SHP77 treated with DMSO at 0.1 percent for 48 hours (cell line): Measurements from ENCODE around the gene OTUD5.
"Not testable (repeated sequence)": the region's sequence is repeated elsewhere in the genome, so short reads cannot be mapped to it uniquely, and the experiment has no call there.

ENCODE experiments used
- DNase-seq: peaks from one replicate; lab custom pipeline; 2025; lab: John Stamatoyannopoulos, UW

Gene OTUD5

DNA sequence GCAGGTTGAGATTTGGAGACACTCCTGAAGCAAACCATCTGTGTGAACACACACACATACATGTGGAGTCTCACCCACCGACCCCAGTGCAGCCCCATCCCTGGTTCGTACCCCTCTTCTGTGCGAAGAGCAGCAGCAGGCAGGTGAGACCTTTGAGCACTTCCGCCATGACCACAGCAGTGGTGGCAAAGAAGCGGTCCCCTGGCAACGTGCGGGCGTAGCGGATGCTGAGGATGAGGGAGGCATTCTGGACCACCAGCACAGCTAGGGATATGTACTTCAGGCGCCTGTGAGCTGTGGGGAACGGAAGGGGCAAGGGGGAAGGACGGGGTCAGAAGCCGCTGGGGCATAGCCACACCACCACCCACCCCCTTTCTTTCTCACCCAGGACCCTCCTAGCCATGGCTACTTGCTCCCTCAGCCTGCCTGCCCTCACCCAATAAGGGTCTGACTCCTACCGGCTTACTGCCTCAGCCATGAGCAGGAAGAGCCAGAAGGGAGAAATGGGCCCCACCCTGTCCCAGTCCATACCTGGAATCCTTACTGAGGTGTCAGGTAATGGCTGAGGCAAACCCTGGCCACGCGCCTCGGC is 47.6 kb downstream of the OTUD5 start:
- DNase-seq, result no peak

DNA sequence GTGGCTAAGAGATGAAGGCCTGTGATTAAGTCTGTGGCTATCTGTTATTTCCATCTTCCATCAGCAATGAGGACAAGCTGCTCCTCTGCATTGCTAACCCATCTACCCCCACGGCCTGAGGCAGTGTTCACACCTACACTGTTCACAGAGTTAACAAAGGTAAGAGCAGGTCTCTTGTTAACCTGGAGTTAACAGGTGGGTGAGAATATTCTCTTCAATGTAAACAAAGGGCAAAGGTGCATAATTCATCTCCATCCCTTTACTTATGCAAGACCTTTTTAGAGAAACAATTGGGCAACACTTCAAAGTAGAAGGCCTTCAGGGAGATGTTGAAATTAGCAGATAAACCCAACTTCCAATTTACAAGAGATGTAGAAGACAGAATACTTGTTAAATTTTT is 48.8 kb downstream of the OTUD5 start:
- no peak for DNase-seq

DNA sequence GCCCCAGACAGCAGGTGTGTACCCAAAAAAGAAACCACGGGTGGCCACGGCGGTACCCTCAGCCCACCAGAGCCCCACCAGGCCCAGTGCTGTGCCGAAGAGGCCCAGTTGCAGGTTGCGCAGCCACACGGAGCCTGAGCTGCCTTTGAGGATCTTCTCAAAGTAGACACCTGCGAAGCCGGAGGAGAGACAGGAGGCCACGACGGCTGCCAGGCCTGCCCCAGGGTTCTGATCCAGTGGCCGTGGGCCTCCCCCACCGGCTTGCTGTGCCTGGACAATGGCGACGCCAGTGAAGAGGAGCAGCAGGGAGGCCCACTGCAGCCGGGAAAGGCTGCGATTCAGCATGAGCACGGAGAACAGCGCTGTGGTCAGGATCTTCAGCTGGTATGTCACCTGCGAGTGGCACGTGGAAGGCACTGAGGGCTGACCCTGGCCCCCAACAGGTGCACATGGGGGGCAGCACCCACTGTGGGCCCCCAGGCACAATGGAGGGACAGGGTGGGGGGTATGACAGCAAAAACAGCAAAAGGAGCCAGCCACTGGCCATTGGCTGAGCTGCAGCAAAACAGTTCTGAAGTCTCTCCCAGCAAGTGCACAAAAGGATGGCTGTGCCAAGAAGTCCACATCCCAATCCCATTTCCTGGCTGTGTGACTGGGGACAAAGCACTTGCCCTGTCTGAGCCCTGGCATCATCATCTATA is 52.2 kb downstream of the OTUD5 start:
- DNase-seq, result no peak

DNA sequence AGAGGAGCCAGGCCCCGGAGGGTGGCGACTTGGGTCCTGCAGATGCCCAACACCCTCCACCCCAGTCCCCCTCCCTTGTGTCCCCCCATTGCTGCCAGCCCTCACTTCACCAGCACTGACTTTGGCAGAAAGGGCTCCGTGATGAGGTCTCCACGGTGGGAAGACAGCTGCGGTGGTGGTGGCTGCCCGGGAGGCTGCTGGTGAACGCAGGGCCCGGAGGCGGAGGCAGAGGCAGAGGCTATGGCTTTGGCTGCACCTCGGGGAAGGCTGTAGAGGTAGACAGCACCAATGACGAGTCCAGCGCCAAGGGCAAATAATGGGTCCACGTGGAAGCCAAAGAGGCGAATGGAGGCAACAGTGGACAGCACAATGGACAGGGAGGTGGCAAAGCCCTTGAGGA is 52.8 kb downstream of the OTUD5 start:
- DNase-seq, result no peak

DNA sequence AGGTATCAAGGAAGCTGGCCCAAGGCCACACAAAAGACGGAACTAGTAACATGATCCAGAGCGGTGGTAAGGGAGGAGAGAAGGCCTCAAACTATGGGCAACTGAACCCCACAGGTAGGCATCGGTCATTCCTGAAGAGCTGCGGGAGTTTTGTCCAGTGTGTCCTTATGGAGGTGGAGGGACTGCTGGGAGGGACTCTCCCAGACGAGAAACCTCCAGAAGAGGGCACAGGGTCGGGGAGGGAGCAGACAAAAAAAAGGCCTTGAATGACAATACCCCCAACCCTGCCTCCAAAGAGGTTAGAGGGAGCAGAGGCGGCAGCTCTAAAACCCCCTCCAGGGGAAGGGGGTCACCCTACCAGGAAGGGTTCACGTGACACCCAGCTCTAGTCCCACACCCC is 53.2 kb downstream of the OTUD5 start:
- DNase-seq, result no peak

DNA sequence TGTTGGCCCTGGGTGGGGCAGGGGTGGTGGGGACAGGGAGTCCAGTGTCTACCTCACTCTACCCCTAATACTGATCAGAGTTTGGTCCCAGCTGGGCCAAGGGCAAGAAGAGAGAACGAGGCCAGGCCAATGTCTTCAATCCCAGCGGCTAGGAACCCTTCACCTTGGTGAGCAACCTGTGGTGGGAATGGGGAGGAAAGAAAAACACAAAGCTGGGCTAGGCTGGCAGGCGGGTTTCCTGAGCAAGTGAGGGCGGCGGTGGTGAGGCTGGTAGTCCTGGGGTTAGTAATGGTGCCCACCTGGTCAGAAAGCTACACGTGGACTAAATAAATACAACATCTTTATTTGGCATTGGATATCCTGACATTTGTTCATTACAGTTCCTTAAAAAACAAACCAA is 54.1 kb downstream of the OTUD5 start:
- DNase-seq, result no peak

DNA sequence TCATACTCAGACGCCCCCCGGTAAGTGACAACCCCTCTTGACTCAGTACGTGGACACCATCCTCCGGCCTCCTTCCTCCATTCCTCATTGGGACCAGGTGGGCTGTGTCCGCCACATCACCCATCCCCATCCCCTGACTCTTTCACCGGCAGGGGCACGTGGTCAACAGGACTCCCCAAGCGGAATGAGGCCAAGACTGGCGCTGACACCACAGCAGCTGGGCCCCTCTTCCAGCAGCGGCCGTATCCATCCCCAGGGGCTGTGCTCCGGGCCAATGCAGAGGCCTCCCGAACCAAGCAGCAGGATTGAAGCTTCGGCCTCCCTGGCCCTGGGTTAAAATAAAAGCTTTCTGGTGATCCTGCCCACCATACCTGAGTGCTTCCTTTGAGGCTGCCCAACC is 54.6 kb downstream of the OTUD5 start:
- no peak for DNase-seq

DNA sequence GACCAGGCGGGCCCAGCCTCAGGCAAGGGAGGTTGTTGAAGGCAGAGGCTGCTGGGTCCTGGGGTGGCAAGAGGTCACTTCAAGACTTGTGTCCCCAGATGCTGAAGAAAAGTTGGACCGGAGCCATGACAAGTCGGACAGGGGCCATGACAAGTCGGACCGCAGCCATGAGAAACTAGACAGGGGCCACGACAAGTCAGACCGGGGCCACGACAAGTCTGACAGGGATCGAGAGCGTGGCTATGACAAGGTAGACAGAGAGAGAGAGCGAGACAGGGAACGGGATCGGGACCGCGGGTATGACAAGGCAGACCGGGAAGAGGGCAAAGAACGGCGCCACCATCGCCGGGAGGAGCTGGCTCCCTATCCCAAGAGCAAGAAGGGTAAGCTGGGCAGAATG is 55.3 kb downstream of the OTUD5 start:
- DNase-seq, result no peak

DNA sequence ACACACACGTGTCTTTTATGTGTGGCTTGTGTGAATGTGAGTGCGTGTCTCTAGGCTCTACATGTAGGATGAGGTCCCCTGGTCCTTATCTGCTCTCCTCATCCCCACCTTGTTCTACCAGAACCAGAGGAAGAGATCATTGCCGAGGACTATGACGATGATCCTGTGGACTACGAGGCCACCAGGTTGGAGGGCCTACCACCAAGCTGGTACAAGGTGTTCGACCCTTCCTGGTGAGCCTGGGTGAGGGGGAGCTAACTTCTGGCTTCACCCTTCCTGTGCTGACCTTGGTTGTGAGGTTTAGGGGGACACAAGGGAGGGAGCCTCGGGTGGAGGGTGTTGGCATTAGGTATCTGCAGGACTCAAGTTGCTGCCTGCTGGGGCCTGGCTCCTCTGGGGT is 56.3 kb downstream of the OTUD5 start:
- DNase-seq, result no peak

DNA sequence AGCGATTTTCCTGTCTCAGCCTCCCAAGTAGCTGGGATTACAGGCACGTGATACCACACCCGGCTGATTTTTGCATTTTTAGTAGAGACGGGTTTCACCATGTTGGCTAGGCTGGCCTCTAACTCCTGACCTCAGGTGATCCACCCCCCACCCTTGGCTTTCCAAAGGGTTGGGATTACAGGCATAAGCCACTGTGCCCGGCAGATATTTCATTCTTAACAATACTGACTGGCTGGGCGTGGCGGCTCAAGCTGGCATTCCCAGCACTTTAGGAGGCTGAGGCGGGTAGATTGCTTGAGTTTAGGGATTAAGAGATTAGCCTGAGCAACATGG is 58.4 kb downstream of the OTUD5 start:
- no peak for DNase-seq

DNA sequence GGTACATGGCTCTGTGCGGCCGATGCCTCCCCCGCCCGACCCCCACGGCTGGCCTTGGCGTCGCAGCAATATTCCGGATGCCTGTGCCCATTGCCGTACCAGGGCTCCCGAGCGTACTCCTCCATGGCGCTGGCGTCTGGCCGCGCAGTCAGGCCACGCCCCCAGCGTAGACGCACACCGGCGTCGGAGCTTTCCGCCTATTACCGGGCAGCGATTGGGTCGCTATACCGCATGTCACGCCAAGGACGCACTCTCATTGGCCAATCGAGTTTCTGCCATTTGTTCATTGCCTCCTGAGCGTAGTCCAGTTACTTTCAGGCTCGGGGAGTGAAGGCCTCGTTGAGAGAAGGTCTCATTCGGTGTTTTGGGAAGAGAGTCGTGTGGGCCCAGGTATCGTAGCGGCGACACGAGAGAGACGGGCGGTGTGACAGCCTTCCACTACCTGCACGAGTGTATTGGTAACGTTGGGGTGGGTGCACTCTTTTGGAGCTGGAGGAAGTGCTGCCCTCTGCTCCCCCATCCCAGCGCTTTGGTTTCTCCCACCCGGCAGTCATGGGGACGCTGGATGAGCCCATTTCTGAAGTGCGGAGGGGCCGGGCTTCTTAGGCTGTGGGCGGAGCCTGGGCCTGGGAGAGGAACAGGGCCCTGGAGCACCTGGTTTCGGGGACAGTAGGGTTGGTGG is 59.6 kb downstream of the OTUD5 start, which contains the start of the genes PQBP1 and TIMM17B:
Gene PQBP1 (plus strand): TSS at position 306 of the 682 bp plus-strand sequence. CDS start 580 bp downstream, outside the sequence.
Gene TIMM17B (minus strand): TSS at position 144 of the 682 bp plus-strand sequence. CDS start 19 bp downstream, at position 125.
- DNase-seq, result peak; percentile 77

DNA sequence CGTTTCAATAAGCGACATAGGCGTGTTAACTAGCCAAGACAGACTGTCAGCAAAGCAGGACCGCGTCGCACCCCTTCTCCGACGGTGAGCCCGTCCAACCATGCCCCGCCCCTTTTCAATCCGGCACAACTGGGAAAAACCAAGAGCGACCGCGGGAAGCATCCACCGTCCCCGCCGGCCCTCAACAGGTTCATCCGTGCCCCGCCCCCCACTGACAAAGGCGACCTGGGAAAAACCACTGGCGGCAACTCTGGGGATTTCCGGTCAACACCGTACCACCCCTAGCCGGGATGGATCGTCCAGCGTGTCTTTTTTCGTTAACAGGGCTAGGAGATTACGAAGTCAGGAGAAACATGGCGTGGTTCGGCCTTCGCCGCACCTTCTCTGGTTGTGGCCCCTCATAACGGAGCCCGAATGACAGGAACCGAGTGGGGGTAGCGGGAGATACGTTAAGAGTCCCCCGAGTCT is 60.2 kb downstream of the OTUD5 start:
- DNase-seq, result peak; percentile 39

DNA sequence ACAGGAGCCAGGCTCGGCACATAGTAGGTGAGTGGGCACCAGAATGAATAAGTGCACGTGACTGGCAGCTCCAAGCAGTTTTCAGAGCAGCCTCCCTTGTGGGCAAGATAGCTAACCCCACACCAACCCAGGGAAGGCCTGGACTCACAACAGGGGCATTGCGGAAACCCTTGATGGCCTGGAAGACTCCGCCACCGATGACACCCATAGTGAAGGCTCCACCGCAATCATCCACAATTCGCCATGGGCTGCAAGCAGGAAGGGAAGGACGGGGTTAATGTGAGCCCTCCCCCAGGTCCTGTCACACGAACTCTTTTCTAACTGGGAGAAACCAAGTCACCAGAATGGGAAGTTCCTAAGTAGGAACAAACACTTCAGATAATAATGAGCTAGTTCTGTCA is 60.8 kb downstream of the OTUD5 start:
- DNase-seq, result no peak

DNA sequence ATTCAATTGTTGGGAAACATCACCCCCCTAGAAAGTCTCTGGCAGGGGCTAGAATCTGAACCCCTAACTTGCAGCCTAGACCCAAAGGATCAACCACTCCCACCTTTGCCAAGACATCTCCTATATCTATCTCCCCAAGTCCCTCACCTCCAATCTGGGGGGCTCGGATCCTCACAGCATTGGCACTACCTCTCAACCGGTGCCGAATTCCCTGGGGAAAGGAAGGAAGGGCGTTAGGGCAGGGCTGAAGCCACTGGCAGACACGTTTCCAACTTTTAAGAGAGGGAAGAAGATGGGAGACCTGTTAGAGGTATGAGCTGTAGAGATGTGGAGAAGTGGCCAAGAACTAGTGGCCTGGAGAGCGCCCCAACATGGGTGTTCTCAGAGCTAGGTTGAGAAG is 62.5 kb downstream of the OTUD5 start:
- no peak for DNase-seq

DNA sequence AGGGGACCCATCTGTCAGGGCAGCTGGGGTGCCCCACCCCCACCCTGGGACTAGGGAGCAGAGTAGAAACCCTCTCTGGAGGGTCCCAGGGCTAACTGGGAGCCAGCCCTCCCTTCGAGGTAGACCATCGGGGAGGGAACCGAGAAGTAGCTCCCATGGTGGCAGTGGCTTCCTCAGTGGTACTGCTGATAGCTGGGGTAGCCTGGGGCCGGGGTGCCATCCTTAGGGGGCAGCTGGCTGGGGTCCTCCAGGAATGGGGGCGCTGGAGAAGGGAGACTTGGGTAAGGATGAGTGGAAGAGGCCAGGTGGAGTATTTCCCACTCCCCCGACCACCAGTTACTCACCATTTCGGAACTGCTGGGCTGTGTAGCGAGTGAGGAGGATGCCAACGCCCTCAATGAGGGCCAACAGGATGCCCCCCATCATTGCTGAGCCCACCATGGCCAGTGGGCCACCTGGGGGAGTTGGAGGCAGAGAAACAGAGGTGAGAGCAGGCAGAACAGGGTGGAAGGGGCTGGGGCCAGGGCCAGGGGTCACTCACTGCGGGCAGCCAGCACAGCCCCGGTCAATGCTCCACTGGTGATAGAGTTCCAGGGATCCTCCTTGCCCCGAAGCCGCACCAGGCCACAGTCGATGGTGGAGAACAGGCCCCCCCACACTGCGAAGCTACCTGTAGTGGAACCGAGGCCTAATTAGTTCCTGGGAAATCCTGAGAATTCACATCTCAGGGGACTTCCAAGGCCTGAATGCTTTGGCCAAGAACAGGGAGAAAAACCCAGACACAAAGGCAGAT is 63.7 kb downstream of the OTUD5 start:
- DNase-seq, result no peak

DNA sequence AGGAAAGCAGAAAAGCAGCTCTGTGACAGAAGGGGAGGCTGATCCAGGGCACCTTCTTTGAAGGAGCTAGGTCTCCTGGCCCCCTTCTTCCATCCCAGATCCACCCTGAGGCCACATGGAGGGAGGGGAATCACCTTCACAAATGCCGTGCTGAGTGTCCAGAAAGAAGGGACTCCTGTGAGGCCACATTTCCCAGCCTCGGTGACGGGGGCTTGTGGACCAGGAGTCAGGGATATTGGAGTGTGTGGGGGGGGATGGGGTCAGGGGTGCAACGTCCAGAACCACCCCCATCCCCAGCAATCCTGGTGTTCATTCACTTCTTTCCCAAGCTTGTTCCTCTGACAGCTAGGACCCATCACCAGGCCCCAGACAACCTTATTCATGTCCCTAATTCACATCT is 64.5 kb downstream of the OTUD5 start:
- DNase-seq, result no peak

DNA sequence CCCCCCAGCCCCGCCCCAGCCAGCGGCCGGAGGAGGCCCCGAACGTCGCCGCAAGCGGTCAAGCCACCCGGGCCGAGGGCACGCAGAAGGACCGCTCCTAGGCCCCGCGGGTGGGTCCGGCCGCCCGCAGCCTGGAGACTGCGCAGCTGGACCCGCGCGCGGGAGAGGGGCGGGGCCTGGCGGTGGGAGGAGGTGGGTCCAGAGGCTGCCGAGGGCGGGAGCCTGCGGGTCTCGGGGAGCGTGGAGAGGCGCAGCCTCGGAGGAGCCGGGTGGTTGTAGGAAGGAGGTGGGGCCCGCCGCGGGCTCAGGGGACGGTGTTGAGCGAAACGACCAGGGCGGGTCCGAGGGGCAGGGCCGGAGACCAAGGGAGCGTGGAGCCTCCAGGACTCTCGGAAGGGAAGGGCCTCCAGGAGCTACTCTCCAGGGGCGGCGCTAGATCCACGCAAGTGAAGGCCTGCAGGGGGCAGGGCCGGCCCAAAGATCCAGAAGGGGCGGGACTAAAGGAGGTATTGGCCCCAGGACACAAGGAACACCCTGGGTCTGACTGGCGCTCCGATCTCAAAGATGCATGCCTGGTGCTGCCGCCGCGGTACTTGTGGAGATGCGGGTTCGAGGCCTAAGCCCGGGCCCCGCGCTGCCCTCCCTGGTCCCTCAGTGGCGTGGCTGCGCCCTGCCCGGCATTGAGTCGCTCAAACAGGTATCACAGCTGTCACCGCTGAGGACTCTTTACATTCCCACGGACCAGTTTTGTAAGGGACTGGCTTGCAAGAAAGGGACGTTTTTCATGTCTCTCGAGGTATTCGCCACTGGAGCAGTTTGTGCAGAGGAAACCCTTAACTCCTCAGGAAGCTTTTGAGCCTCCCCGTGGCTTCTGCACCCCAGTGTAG is 65.8 kb downstream of the OTUD5 start:
- peak; percentile 45 for DNase-seq

DNA sequence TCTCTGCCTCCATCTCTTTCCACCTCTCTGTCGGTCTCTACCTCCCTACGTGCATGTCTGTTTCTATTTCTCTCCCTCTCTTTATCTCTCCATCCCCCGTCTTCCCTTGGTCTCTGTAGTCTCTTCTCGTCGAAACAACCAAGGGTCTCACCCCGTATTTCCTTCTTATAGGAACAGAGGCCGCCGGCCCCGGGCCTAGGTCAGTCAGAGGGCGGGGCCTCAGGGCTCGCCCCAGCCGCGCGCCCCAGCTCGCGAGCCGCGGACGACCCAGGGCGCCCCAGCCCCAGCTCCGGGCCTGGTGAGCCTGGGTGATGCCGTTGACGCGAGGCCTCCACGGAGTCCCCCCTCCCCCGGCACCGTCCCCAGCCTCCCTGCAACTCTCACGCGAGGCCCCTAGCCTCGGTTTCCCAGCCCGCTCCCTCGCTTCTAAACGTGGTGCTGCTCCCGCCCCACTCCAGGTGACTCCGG is 66.4 kb downstream of the OTUD5 start:
- no peak for DNase-seq

DNA sequence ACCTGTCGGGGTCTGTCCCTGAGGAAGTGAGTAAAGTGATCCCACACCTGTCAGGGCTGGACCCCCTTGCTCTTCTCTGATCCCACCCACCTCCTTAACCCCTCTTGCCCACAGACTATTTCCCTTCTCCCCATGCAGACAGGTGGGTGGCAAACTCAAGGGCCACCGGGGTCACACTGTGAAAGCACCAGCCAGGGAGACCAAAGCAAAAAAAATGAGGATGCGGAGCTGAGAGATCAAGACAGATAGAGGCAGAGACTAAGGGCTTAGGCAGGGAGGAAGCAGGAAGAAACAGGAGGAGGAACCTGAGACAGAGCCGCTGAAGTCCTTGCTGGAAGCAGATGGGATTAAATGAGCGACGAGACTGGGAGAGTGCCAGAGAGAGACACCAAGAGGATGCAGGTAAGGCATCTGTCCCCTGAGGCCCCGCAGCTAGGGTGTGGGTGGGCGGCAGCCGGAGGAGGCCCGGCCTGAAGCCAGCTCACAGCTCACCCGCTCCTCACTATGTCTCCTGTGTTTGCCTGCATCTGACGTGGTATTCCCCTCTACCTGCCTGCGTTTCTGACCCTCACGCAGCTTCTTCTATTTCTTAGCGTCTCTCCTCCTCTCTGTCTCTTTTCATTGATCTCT is 67.0 kb downstream of the OTUD5 start:
- no peak for DNase-seq

DNA sequence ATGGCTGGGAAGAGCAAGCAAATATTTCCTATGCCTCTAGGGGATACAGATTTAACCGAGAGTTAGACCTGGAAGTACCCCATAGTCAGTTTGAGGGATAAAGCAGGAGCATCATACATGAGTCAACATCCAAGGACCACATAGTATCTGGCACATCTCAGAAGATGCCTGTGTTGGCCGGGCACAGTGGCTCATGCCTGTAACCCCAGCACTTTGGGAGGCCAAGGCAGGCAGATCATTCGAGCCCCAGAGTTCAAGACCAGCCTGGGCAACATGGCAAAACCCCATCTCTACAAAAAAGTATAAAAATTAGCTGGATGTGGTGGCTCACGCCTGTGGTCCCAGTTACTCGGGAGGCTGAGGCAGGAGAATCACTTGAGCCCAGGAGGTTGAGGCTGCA is 70.8 kb downstream of the OTUD5 start:
- DNase-seq, result not testable (repeated sequence)

DNA sequence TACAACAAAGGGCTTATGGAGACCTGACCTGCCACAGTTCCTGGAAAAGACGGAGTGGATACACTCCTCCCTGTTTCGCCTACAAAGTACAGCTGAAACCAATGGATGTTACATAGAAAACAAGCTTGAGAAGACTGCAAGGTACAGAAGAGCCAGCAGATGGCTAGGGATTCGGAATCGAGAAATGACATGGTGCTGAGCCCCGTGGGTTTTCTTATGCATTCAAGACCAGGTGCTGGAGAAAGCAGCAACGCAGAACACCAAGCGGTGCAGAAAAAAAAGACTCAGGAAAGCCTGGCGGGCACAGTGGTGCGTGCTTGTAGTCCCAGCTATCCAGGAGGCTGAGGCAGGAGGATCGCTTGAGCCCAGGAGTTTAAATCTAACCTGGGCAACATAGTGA is 73.7 kb downstream of the OTUD5 start:
- no peak for DNase-seq
